HG02870 (cell line): ENCODE data around the gene PTPRK.

Experiments
- ATAC-seq: cut with Tn5 transposase; IDR thresholded peaks from one replicate; pipeline ENCODE4 v1.9.1; 2021; ENCODE audit warnings: mild to moderate bottlenecking, moderate library complexity; ENCODE audit not compliant: unreplicated experiment

Gene PTPRK

DNA sequence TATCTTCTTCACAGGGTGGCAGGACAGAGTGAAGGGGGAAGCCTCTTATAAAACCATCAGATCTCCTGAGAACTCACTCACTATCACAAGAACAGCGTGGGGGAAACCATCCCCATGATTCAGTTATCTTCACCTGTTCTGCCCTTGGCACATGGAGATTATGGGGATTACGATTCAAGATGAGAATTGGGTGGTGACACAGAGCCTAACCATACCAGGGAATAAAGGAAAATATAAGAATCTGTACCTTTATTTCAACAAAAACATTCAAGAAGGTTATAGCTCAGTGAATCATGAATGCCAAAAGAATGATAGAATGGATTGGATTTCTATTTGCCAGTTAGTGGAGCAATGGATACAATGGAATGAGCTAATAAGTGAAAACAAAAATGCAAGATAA is 214.4 kb downstream of the PTPRK start:
- no peak for ATAC-seq

DNA sequence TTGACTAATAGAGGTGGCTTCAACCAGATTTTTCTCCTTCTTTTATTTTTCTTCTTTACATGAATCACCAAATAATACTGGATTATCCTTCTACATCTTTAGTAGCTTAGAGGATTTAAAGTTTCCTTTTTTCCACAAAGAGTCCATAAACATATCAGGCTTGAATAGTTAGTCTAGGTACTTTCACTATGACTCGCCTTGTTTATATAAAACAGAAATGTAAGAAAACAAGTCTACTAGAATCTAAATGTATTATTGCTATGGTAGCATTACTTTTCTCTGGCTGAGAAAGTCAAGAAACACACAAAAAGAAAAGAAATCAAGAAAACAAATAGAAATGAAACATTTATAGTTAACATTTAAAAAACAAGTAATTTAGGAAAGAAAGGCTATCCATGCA is 215.2 kb downstream of the PTPRK start:
- no peak for ATAC-seq

DNA sequence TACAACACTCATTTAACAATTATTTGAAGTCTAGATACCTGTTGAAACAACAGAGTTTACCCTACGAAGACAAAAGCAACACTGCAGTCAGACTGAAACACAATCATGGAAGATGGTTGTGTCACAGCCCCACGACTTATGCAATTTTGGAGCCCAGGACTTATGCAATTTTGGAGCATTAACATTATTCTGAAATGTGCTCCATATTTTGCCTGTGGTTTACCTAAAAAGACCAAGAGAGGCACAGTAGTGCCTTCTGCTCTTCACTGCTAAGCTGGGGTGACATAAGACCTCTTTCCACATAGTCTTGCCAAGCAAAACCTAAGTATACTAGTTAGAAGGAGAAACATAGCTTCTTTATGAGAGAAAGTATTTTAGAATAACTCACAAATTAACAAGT is 216.5 kb downstream of the PTPRK start:
- ATAC-seq, result no peak

DNA sequence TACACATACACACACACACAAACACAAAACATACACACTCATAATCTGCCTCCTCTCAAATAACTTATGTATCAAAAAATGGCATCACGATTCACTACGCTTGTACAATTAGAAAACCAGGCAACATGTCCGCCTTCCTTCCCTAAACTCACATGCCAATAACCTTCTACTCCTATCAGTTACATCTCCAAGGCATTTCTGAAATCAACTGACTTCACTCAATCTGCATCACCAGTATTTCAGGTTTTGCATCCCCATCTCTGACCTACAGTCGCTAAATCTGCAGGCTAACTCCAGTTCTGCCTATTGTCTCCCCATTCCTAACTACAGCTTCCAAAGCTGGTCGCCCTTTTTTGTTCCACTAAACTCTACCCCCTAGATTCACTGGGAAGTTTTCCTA is 217.5 kb downstream of the PTPRK start:
- no peak for ATAC-seq

DNA sequence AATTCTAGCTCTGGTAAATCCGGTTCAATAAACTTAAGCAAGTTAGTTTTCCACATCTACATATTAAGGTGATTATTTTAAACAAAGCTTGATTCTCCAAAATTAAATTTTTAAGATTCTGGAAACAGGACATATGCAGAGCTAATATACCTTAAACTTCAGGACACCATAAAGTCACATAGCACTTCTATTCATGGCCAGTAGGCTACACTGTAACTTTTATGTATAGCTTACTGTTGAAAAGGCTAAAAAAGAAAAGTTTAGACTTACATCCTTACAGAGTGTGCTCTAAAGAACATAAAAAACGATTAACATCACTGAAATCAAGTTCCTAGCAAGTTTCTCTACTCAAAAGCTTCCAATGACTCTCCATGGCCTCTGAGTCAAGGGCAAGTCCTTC is 224.7 kb downstream of the PTPRK start:
- ATAC-seq, result no peak

DNA sequence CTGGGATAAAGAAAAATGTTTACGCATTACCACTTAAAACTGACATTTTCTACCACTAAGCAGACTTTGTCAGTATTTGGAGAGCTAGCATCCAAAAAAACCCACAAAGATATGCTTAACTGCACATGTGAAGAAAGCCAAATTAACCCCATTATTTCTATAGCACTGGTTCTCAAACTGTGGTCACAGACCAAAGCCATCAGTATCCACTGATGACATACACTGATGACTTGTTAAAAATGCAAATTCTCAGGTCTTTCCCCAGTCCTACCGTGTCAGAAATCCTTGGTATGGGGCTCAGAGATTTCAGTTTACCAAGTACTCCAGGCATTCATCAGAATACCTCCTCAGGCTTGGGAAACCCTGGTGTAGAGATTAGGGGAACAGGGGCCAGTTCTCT is 230.2 kb downstream of the PTPRK start:
- ATAC-seq, result no peak

DNA sequence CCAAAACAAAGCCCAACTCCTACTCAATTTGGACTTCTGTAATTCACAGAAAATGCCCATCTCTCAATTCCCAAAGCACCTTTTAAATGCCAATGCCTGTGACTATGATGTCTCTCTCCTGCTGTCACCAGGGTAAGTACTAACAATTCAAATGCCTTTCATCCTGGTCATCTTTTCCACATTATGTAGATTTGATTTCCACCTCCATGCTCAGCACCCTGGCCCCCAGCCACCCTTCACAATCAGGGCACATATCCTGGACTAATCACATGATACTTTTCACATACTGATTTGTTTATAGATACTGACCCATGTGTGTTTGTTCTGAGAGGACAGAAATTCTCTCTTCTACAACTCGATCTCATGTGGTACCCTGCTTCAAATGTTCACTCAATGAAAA is 236.3 kb downstream of the PTPRK start:
- no peak for ATAC-seq

DNA sequence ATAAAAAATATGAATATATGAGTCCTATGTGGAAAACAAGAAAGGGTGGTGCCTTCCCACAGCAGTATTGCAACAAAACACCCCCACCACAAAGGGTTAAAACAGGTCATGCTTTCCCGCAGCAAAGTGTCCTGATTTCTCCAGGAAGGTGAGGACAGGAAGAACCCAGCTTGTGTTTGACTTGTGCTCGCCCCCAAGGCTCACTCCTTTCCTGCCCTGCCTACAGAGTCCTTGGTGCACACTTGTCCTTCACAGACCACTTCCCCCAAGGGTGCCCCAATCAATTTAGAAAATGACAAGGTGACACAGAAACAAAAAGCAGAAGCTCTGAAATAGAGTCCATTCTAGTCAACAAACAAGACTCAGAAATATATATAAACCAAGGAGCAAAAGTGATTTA is 237.4 kb downstream of the PTPRK start:
- no peak for ATAC-seq

DNA sequence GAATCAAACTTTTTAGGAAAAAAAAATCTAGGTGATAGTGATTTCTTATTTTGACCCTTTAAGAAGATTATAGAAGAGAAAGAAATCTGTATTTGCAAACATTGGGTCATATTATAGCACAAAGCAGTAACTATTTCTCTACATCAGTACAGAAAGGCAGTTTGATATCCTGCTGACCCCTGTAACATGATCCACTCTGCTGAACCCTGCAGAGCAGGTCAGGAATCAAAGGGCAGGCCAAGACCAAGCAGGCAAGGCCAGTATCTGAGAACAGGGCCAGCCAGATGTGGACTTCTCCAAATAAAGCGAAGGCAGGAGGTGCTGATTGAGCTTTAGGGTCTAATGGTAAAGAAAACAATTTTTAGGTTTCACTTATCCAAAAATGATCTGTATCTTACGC is 239.4 kb downstream of the PTPRK start:
- ATAC-seq, result no peak

DNA sequence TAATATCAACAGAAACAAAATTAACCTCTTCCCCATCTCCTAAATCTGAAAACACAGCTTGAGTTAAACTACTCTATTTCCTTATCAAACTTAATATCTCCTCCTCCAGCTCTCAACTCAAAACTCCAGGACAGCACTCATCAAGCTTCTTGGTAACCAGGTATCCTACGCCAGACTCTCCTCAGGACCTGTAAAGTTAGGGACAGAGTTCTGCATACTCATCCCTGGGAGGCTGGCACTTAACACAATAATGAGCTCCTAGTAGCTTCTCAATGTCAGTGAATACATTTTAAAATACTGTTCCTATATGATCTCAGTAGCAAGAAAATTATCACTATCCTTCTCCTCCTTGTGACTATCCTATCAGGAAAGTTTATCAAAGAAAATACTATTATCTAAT is 240.3 kb downstream of the PTPRK start:
- no peak for ATAC-seq

DNA sequence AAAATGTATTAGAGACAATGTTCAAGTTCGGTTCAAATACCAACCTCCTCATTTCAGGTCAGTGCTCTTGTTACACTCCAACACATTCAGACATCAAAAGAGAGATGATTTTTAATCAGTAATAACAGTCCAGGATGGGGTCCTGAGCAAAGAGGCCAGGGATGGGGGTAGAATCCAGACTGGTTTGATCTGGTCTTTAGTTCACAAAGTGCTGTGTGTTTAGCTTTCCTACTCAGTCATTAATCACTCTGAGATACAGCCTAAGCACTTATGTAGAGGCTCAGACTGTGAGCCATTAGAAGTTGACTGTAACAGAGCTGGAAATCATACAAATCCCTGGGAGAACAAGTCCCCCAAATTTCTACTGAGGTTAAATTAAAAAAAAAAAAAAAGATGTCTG is 241.6 kb downstream of the PTPRK start:
- ATAC-seq, result no peak

DNA sequence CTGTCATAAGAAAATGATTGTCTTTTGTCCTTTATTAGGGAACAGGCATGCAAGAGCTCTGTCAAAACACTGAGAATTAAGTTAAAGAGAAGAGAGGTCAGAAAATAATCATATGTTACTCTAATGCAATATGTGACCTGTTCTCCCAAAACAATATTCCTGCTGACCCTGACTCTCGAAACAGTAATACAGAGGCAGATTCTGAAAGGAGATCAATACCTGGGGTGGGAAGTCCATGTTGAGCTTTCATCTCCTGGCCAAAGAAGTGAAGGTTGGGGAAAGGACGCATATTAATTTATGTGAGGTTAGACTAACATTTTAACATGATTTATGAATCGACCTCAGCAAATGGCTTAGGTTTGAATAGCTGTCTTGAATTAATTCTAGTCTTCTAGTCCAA is 243.0 kb downstream of the PTPRK start:
- ATAC-seq, result no peak

DNA sequence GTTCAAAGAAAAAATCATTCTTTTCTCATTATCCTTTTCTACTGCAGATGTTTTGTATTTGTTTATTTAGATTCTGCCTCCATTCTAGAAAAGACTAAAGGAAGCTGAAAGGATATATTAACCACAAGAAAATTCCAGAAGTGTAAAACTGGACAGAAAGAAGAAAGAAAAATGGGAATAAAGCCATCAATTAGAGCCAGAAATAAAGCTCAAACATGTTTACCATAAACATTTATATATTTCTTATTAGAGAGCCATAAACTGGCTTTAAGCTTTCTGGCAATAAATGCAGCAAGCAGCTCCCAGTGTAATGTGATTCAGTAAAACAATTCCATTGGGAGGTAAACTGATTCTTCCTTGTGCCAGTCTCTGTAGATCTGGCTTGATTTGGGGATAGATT is 244.1 kb downstream of the PTPRK start:
- no peak for ATAC-seq

DNA sequence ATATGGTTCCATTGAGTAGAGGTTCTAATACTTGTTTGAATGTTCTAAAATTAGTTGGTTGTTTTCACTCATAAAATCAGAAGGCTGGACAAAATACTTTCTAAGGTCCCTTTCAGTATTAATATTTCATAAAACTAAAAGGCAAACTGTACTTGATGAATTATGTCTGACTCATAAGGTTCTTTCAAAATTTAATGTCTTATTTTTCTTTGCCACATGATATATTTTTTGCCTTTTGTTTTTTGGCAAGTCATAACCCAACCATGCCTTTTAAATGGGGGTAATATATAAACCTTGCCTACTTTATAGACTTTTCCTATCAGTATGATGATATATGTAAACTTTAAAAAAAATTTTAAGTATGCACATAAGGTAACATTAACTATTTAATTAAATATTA is 244.7 kb downstream of the PTPRK start:
- no peak for ATAC-seq

DNA sequence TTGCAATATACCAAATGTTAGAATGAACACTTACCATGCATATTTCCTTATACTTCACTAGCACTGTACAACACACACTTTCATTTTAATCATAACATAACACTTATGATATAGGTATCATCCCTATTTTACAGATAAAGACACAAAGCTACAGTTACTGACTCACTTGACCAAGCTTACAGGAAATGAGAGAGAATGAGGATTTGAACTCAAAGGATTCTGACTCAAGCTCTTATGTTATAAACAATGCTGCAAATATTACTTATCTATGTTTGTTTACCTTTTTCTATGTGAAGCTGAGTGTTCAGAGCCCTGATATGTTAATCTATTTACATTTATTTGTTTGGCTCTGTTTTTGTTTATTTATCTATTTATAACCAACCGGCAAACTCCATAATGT is 245.4 kb downstream of the PTPRK start:
- no peak for ATAC-seq

DNA sequence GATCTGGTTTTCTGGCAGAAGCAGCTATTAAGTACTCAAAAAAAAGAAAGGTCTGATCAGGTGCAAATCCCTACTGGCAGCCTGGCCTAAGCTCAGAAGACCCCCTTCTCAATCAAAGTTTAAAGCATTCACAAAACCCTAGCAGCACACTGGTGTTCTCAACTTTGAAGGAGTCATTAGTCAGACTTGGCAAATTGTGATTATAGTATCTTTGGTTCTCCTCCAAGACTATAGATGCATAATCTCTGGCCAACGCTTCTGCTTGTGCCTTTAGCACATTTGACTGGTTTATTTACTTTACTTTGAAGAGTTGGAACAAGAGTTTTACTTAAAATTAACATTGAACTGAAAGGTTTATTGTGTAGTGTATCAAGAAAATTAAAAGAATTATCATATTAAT is 248.9 kb downstream of the PTPRK start:
- ATAC-seq, result no peak

DNA sequence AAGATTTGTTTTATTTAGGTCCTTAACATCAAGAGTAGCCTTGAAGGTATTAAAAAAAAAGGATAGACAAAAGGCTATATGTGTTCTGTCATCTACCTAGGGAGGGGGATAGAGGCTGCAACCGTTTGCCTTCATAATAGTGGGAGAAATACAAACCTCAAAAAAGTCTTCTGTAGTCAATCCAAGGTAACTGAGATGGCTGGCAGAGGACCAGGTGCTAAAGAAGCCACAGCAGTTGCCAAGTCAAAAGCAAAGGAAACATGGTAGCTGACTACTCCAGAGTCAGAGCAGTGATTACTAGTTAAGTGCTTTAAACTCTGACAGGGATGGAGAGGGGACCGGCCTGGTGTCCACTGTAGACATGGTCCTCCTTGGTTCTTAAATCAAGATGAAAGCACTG is 249.4 kb downstream of the PTPRK start:
- ATAC-seq, result no peak

DNA sequence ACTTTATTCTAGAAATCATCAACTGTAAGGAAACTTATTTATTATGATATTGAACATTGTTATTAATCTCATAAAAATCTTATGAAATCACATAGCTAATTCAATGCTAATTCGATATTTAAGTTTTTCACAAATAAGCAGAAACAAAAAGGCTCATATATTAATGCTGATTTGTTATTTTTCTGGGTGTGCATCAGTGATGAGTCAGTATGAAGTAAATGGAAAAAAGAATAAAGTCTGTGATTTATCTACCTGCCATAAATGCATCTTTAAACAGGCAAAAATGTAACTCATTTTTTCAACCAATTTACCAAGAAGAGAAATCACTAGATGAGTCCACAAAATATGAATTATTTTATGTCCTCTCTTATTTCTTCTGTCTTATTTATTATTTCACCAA is 253.5 kb downstream of the PTPRK start:
- ATAC-seq, result no peak

DNA sequence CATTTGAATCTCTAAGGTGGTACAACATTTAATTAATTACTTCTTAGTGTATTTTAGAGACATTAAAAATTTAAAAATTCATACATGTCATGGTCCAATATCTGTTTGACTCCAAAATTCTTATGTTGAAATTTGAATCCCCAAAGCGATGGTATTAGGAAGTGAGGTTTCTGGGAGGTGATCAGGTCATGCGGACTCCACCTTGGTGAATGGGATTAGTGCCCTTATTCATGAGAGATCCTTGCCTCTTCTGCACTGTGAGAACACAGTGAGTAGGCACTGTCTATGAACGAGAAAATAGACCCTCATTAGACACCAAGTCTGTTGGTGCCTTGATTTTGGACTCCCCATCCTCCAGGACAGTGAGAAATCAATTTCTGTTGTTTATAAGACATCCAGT is 254.7 kb downstream of the PTPRK start:
- ATAC-seq, result no peak

DNA sequence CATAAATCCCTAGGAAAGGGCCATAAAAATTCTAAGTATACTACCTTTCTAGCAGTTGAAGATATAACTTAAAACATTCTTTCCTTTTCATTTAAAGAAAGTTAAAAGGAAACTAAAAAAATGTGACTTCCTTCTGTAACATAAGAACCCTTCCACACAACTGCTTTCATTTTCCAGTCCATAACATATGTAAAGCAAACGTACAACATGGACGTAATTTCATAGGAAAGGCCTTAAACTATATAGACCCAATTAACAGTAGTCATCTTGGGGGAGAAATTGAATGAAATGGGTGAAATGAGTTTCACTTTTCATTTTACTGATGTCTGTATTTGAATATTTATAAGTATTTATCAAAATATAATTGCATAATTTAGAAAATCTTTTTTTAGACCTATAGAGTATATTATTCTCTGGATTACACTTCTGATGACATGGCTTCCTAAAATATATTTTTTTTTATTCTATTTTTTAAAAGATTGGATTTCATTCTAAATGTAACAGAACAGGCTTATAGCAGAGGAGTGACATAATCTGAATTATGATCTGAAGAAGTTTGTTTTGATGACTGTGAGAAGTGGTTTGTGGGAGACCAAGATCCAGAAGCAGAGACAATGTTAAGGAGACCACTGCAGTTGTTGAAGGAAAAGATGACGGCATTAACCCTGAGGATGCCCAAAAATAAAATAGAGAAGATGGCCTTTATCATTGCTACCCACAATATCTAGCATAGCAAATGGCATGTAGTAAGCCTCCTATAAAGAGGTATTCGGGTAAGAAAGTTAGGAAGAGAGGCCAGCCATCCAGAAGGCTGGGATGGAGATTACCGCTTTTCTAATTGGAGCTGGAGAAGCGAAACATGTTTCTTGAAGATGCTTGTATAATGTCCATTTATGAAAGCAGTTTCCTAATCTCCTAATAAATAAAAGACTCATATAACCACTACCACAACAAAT is 260.4 kb downstream of the PTPRK start:
- peak; percentile 44 for ATAC-seq

DNA sequence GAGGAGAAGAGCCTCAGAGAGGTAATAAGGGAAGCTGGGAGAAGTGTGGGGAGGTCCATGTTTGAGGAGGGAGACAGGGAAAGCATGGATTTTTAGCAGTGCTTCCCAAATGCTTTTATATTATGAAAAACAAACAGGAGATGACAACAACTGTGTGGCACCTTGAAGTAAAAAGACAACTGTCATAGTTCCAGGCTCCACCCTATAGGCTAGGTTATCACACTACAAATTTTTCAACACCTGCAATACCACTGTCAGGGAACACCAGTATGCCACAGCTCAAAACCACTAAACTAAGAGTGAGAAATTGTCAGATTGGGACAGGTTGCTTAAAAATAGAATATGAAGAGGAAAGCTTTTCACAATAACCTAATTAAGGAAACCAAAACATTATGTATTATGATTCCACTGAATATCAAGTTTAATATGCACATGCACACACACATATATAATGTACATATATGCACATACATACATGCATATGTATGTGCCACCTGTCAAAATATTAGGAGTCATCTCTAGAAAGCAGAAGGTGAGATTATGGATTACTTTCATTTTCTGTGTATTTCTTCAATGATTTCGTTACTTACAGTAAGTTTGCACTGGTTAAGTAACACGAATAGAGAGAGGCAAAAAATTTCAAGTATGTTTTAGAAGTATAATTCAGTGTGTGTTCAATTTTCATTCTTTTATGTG is 261.2 kb downstream of the PTPRK start:
- peak; percentile 91 for ATAC-seq

DNA sequence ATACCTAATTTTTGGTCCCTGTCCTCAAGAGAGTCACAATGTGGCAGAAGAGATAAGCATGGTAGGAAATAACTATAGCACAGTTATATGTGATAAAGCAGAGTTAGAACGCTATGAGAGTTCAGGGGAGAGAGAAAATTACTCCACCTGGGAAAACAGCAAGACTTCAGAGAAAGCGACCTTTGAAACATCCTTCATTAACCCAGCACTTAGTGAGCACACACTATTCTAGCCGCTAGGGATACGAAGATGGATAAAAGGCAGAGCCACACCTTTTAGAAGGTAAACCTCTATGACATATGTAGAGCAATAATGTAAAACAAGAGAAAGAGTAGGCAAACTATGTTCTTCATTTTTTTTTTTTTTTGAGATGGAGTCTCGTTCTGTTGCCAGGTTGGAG is 264.3 kb downstream of the PTPRK start:
- ATAC-seq, result no peak
